Transverse colon (tissue), 4 donors: ENCODE measurements around the gene PDZD8.

Source experiments
- CTCF ChIP-seq, 5 experiments: fragments of 200-600 bp in 3 of 5; fragments of 450-650 bp in 2 of 5; sonication (generic) in 3 of 5; IDR thresholded peaks; 1 replicate in 2 of 5; 2 replicates in 3 of 5; pipeline ENCODE4 v1.5.1; 2016 to 2017; ENCODE audit warnings: antibody characterized with exemption in 5 of 5, inconsistent platforms in 3 of 5, mild to moderate bottlenecking in 2 of 5, moderate library complexity in 1 of 5
- EP300 ChIP-seq: sonication (generic); formaldehyde crosslinking; IDR thresholded peaks from one replicate; pipeline ENCODE4 v1.6.1; 2017; ENCODE audit warnings: antibody characterized with exemption, low read depth
- POLR2AphosphoS5 ChIP-seq, 3 donors: sonication (generic); formaldehyde crosslinking; IDR thresholded peaks; one replicate each; pipeline ENCODE4 v1.6.1; 2016; ENCODE audit warnings: antibody characterized with exemption in 3 of 3

- TF ChIP-seq CTCF (IDR thresholded peaks at IDR 0.05): no peak
- TF ChIP-seq EP300: no peak
- TF ChIP-seq POLR2AphosphoS5 (IDR thresholded peaks at IDR 0.05): no peak
These were observed 120.2 kb downstream of the PDZD8 start for GRCh38 chr10:117254774-117255735.
